SK-N-SH (cell line): ENCODE results near the gene SOBP. TPM values are rescaled to one million over a fixed set of nuclear protein-coding genes. Genes with fewer than 3 reads are reported as not detected.

ENCODE experiments used
- CTCF ChIA-PET: fragments of 300-600, 350-600 bp; formaldehyde crosslinking; extraction: SDS; loops from one replicate; lab custom pipeline; 2021; lab: Yijun Ruan, JAX
- POLR2A ChIA-PET: fragments of 350-600 bp; sonication (Branson Sonifier 250); formaldehyde crosslinking; extraction: SDS; loops from one replicate; lab custom pipeline; 2020; ENCODE audit warnings: antibody characterized with exemption, inconsistent platforms; lab: Yijun Ruan, JAX
- DNase-seq: peaks from one replicate; pipeline ENCODE4 v3.0.0; 2012
- H2AFZ ChIP-seq: fragments of 200-600 bp; sonication (generic); 2 replicates; pipeline ENCODE4 v1.8.1; 2016; ENCODE audit warnings: antibody characterized with exemption, mild to moderate bottlenecking, low read depth
- H3F3A ChIP-seq: fragments of 200-600 bp; sonication (generic); replicated peaks from 2 replicates; pipeline ENCODE3; 2016; ENCODE audit warnings: antibody characterized with exemption, mild to moderate bottlenecking; ENCODE audit not compliant: insufficient read depth
- H3K27ac ChIP-seq, 2 experiments: fragments of 200-500 bp in 1 of 2; fragments of 200-600 bp in 1 of 2; sonication (Bioruptor generic) in 1 of 2; sonication (generic), shearing (Covaris generic) in 1 of 2; 2 replicates each; pipeline versions ENCODE4 v1.5.1 to v1.6.1; 2014 to 2016; ENCODE audit warnings: low read depth in 2 of 2, inconsistent platforms in 1 of 2, low read length in 1 of 2, mild to moderate bottlenecking in 1 of 2, mixed read lengths in 1 of 2
- H3K27me3 ChIP-seq: fragments of 200-600 bp; sonication (generic), shearing (Covaris generic); 2 replicates; pipeline ENCODE4 v1.6.1; 2016; ENCODE audit warnings: mixed run types; ENCODE audit not compliant: insufficient read depth
- H3K36me3 ChIP-seq, 2 experiments: fragments of 200-500 bp in 1 of 2; fragments of 200-600 bp in 1 of 2; sonication (Bioruptor generic) in 1 of 2; sonication (generic) in 1 of 2; replicated peaks in 1 of 2; 2 replicates each; pipeline versions ENCODE3 to v1.5.1; 2014 to 2016; ENCODE audit warnings: low read length in 1 of 2, mild to moderate bottlenecking in 1 of 2; ENCODE audit not compliant: insufficient read depth in 2 of 2, control insufficient read depth in 1 of 2
- H3K4me1 ChIP-seq, 2 experiments: fragments of 200-500 bp in 1 of 2; fragments of 200-600 bp in 1 of 2; sonication (Bioruptor generic) in 1 of 2; sonication (generic), shearing (Covaris generic) in 1 of 2; 2 replicates each; pipeline versions ENCODE4 v1.5.1 to v1.6.1; 2014 to 2016; ENCODE audit warnings: low read depth in 1 of 2, low read length in 1 of 2, mixed run types in 1 of 2; ENCODE audit not compliant: insufficient read depth in 2 of 2, control insufficient read depth in 1 of 2
- H3K4me2 ChIP-seq: fragments of 200-600 bp; sonication (generic), shearing (Covaris generic); 2 replicates; pipeline ENCODE4 v1.6.1; 2017; ENCODE audit warnings: mixed run types
- H3K4me3 ChIP-seq, 2 experiments: fragments of 200-500 bp in 1 of 2; fragments of 200-600 bp in 1 of 2; sonication (Bioruptor generic) in 1 of 2; sonication (generic), shearing (Covaris generic) in 1 of 2; 2 replicates each; pipeline versions ENCODE4 v1.5.1 to v1.8.1; 2014 to 2016; ENCODE audit warnings: low read depth in 2 of 2, inconsistent platforms in 1 of 2, low read length in 1 of 2, mild to moderate bottlenecking in 1 of 2, mixed read lengths in 1 of 2, moderate library complexity in 1 of 2
- H3K79me2 ChIP-seq: fragments of 200-600 bp; sonication (generic); 2 replicates; pipeline ENCODE4 v1.8.1; 2017; ENCODE audit warnings: mild to moderate bottlenecking; ENCODE audit not compliant: insufficient read depth
- H3K9ac ChIP-seq: fragments of 200-600 bp; sonication (generic); 2 replicates; pipeline ENCODE4 v1.6.1; 2017; ENCODE audit warnings: mixed run types
- H3K9me2 ChIP-seq: fragments of 200-600 bp; sonication (generic); 2 replicates; pipeline ENCODE4 v1.6.1; 2017; ENCODE audit warnings: mixed run types
- H3K9me3 ChIP-seq: fragments of 200-600 bp; sonication (generic); 2 replicates; pipeline ENCODE4 v1.6.1; 2017; ENCODE audit warnings: mixed run types, mild to moderate bottlenecking, moderate library complexity
- H4K20me1 ChIP-seq: fragments of 200-600 bp; sonication (generic); 2 replicates; pipeline ENCODE4 v1.6.1; 2017; ENCODE audit warnings: mild to moderate bottlenecking, mixed run types; ENCODE audit not compliant: insufficient read depth
- CTCF ChIP-seq: fragments of 200-600 bp; sonication (generic); IDR thresholded peaks from 2 replicates; pipeline ENCODE4 v1.6.1; 2017; ENCODE audit warnings: antibody characterized with exemption, mild to moderate bottlenecking, moderate library complexity
- ELF1 ChIP-seq: IDR thresholded peaks from 2 replicates; pipeline ENCODE4 v1.4.0; 2012
- MEF2A ChIP-seq: IDR thresholded peaks from 2 replicates; pipeline ENCODE4 v1.4.0; 2012; ENCODE audit warnings: low read depth, borderline replicate concordance
- NFIC ChIP-seq: IDR thresholded peaks from 2 replicates; pipeline ENCODE4 v1.4.0; 2012; ENCODE audit warnings: borderline replicate concordance
- RAD21 ChIP-seq: IDR thresholded peaks from 2 replicates; pipeline ENCODE4 v1.6.1; 2012; ENCODE audit warnings: mild to moderate bottlenecking, low read length
- RXRA ChIP-seq: IDR thresholded peaks from 2 replicates; pipeline ENCODE4 v1.4.0; 2012; ENCODE audit warnings: low read depth, mild to moderate bottlenecking, borderline replicate concordance
- SMC3 ChIP-seq: IDR thresholded peaks from 2 replicates; pipeline ENCODE4 v1.6.1; 2012; ENCODE audit warnings: low read depth, low read length, improper control_type of control experiment
- TEAD4 ChIP-seq: IDR thresholded peaks from 2 replicates; pipeline ENCODE4 v1.4.0; 2012; ENCODE audit warnings: mild to moderate bottlenecking, borderline replicate concordance; ENCODE audit not compliant: insufficient read depth
- USF1 ChIP-seq: IDR thresholded peaks from 2 replicates; pipeline ENCODE4 v1.4.0; 2012; ENCODE audit warnings: low read depth, borderline replicate concordance
- USF2 ChIP-seq: fragments of 150-350 bp; IDR thresholded peaks from 2 replicates; pipeline ENCODE4 v1.6.1; 2017; ENCODE audit warnings: antibody characterized with exemption, low read length, low read depth, borderline replicate concordance
- ZBTB33 ChIP-seq: IDR thresholded peaks from 2 replicates; pipeline ENCODE4 v1.4.0; 2012; ENCODE audit warnings: low read depth, borderline replicate concordance
- WGBS: methylation state at CpG from one replicate; pipeline ENCODE4 v1.1.6; 2017; ENCODE audit warnings: low lambda C conversion rate; 5-methylcytosine and 5-hydroxymethylcytosine counted together
- polyA plus RNA-seq, 3 experiments: library from polyadenylated mRNA; depleted of rRNA; stranded (reverse); fragments of >200 nt; gene quantifications; 2 replicates each; pipeline ENCODE4 v1.2.3, GENCODE V29; 2012

SOBP gene
- polyA plus RNA-seq, 1 of the 3 experiments (the other 2 are of a cell fraction), result 0.61 TPM

- Histone ChIP-seq H3K27me3 (no peaks in the 10 kb centered on the region), H3K27ac (no peak overlapping the region), H3K36me3 (no peaks in the 10 kb centered on the region), H3K9me2 (no peaks in the 10 kb centered on the region), H4K20me1 (no peaks in the 10 kb centered on the region), H3K4me2 (no peak overlapping the region), H3K9ac (no peak overlapping the region), H3K4me3 (no peak overlapping the region), H3K79me2 (no peaks in the 10 kb centered on the region), H3F3A (no peaks in the 10 kb centered on the region), H3K4me1 (peaks cover 0 to 11% of the 10 kb centered on the region in 2 experiments; a peak in 2 of 4 replicates), H2AFZ (no peak overlapping the region), H3K9me3 (no peaks in the 10 kb centered on the region)
- CTCF ChIA-PET, result interaction anchor here (1.0 to 1.7 kb wide), 2 partner anchors 12 to 213 kb away, joined by 3 to 4 read pairs; no protein-coding TSS in a partner anchor
- DNase-seq, result no peak
- POLR2A ChIA-PET, result no interaction called here
- 96% methylated on average over 32 of the region's 40 CpGs for WGBS
- no peak for TF ChIP-seq ELF1
- no peak for TF ChIP-seq RXRA
- TF ChIP-seq SMC3, result no peak
- no peak for TF ChIP-seq USF1
- no peak for TF ChIP-seq CTCF
- TF ChIP-seq TEAD4, result no peak
- TF ChIP-seq NFIC, result no peak
- no peak for TF ChIP-seq ZBTB33
- TF ChIP-seq USF2, result no peak
Measured at GRCh38 chr6:107635057-107635515, 145.2 kb downstream of the SOBP start.

- H3K27ac ChIP-seq, result no peak overlapping the region
- 92% methylated on average over 8 of the region's 10 CpGs for WGBS
- ChIA-PET POLR2A (no interaction called here), CTCF (interaction anchor here (1.7 kb wide), 1 partner anchor 11 kb away, joined by 4 read pairs; no protein-coding TSS in a partner anchor)
- no peaks in the 10 kb centered on the region for H3F3A ChIP-seq
- H3K9ac ChIP-seq, result no peak overlapping the region
- H3K4me2 ChIP-seq, result no peak overlapping the region
- no peak overlapping the region for H2AFZ ChIP-seq
- no peaks in the 10 kb centered on the region for H3K79me2 ChIP-seq
- no peaks in the 10 kb centered on the region for H3K9me3 ChIP-seq
- DNase-seq, result no peak
- H4K20me1 ChIP-seq, result no peaks in the 10 kb centered on the region
- H3K4me3 ChIP-seq, result no peak overlapping the region
- TF ChIP-seq MEF2A, result no peak
- TF ChIP-seq RAD21, result peak; percentile 14; the same call in 1 of the 2 replicates
- H3K27me3 ChIP-seq, result no peaks in the 10 kb centered on the region
- H3K9me2 ChIP-seq, result no peaks in the 10 kb centered on the region
- H3K36me3 ChIP-seq, result no peaks in the 10 kb centered on the region
- peaks cover 0 to 6% of the 10 kb centered on the region in 2 experiments; a peak in 2 of 4 replicates for H3K4me1 ChIP-seq
Measured at GRCh38 chr6:107636486-107636885, 146.6 kb downstream of the SOBP start.
